ENCODE measurements around the gene GPHN.

- TF ChIP-seq POLR2AphosphoS5 (IDR thresholded peaks at IDR 0.05; ENCODE audit: low read depth, low read length) (no peak), POLR2A (IDR thresholded peaks at IDR 0.05; ENCODE audit: low read depth, low read length) (no peak)
Measured at GRCh38 chr14:66643344-66643743, 135.4 kb downstream of the GPHN start.
